GM12891 (cell line): ENCODE data around the gene OR52B2.

ENCODE experiments used
- PAX5 ChIP-seq: IDR thresholded peaks from 2 replicates; pipeline ENCODE4 v1.6.1; 2011; ENCODE audit warnings: low read length, moderate library complexity, mild to moderate bottlenecking; ENCODE audit not compliant: insufficient read depth, severe bottlenecking
- POLR2A ChIP-seq: IDR thresholded peaks from 2 replicates; pipeline ENCODE4 v1.6.1; 2011; ENCODE audit warnings: low read depth, low read length, control low read depth
- POLR2AphosphoS5 ChIP-seq: IDR thresholded peaks from 2 replicates; pipeline ENCODE4 v1.6.1; 2011; ENCODE audit warnings: low read depth, low read length, control low read depth
- POU2F2 ChIP-seq: IDR thresholded peaks from 2 replicates; pipeline ENCODE4 v1.6.1; 2011; ENCODE audit warnings: low read depth, mild to moderate bottlenecking, control low read depth, low read length, moderate library complexity
- SPI1 ChIP-seq: IDR thresholded peaks from 2 replicates; pipeline ENCODE4 v1.6.1; 2011; ENCODE audit warnings: low read depth, low read length, control low read depth
- TAF1 ChIP-seq: IDR thresholded peaks from 2 replicates; pipeline ENCODE4 v1.6.1; 2011; ENCODE audit warnings: low read depth, low read length, control low read depth

DNA sequence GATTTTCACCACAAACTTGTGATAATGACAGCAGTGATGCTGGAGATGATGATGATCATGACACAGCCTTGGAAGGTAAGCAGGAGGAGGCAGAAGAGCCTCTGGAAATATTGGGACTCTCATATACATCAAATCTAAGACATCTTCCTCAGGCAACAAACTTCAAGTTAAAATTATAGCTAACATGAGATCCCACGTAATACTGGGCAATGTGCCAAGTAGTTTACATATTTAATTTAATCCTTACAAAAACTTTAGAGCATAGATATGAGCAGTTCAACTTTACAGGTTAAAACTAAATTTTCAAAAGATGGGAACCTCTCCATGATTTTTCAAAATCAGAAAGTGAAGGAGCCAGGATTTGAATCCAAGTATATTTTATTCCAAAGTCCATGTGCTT is 19.0 kb downstream of the OR52B2 start:
- no peak for TF ChIP-seq POLR2A
- TF ChIP-seq PAX5, result no peak
- no peak for TF ChIP-seq TAF1
- no peak for TF ChIP-seq POLR2AphosphoS5
- no peak for TF ChIP-seq SPI1
- TF ChIP-seq POU2F2, result no peak
